GM23248 (cell line): Measurements from ENCODE around the gene C17orf100. TPM values are rescaled to one million over a fixed set of nuclear protein-coding genes. Genes with fewer than 3 reads are reported as not detected.
A peak's percentile ranks its signal among the peaks of the same experiment; 100 is the strongest.

Source experiments
- DNase-seq: peaks from one replicate; pipeline ENCODE4 v3.0.0-alpha.2; 2015
- H2AFZ ChIP-seq: fragments of 200-600 bp; sonication (generic); 2 replicates; pipeline ENCODE4 v1.6.1; 2016; ENCODE audit warnings: antibody characterized with exemption
- H3F3A ChIP-seq: fragments of 200-600 bp; sonication (generic); 2 replicates; pipeline ENCODE4 v1.6.1; 2016; ENCODE audit warnings: mild to moderate bottlenecking, antibody characterized with exemption, mixed run types; ENCODE audit not compliant: insufficient read depth
- H3K27ac ChIP-seq: fragments of 200-600 bp; sonication (generic); 2 replicates; pipeline ENCODE4 v1.5.1; 2016; ENCODE audit warnings: mild to moderate bottlenecking
- H3K27me3 ChIP-seq: fragments of 200-600 bp; sonication (generic); replicated peaks from 2 replicates; pipeline ENCODE4 v1.6.1; 2016; ENCODE audit warnings: mild to moderate bottlenecking; ENCODE audit not compliant: insufficient read depth
- H3K36me3 ChIP-seq: fragments of 200-600 bp; sonication (generic); 2 replicates; pipeline ENCODE4 v1.6.1; 2016; ENCODE audit warnings: low read depth, mild to moderate bottlenecking
- H3K4me1 ChIP-seq: fragments of 200-600 bp; sonication (generic); 2 replicates; pipeline ENCODE4 v1.6.1; 2016; ENCODE audit warnings: mild to moderate bottlenecking; ENCODE audit not compliant: insufficient read depth
- H3K4me2 ChIP-seq: fragments of 200-600 bp; sonication (generic); one replicate; pipeline ENCODE4 v1.6.1; 2016; ENCODE audit warnings: mild to moderate bottlenecking; ENCODE audit not compliant: unreplicated experiment
- H3K4me3 ChIP-seq: fragments of 200-600 bp; sonication (generic); 2 replicates; pipeline ENCODE4 v1.5.1; 2016; ENCODE audit warnings: mild to moderate bottlenecking
- H3K79me2 ChIP-seq: fragments of 200-600 bp; sonication (generic); 2 replicates; pipeline ENCODE4 v1.6.1; 2016; ENCODE audit warnings: mild to moderate bottlenecking; ENCODE audit not compliant: insufficient read depth
- H3K9ac ChIP-seq: fragments of 200-600 bp; sonication (generic); 2 replicates; pipeline ENCODE4 v1.6.1; 2016; ENCODE audit warnings: mild to moderate bottlenecking
- H3K9me2 ChIP-seq: fragments of 200-600 bp; sonication (generic); 2 replicates; pipeline ENCODE4 v1.6.1; 2016; ENCODE audit warnings: mixed run types, mild to moderate bottlenecking, moderate library complexity; ENCODE audit not compliant: insufficient read depth
- H3K9me3 ChIP-seq: fragments of 200-600 bp; sonication (generic); one replicate; pipeline ENCODE4 v1.6.1; 2017; ENCODE audit warnings: low read depth
- H4K20me1 ChIP-seq: fragments of 200-600 bp; sonication (generic); 2 replicates; pipeline ENCODE4 v1.6.0; 2016; ENCODE audit not compliant: insufficient read depth
- EZH2 ChIP-seq: fragments of 200-600 bp; sonication (generic); IDR thresholded peaks from 2 replicates; pipeline ENCODE4 v1.6.1; 2018; ENCODE audit warnings: antibody characterized with exemption, mild to moderate bottlenecking; ENCODE audit not compliant: insufficient read depth, poor library complexity, severe bottlenecking
- EZH2phosphoT487 ChIP-seq: fragments of 200-600 bp; sonication (generic); IDR thresholded peaks from 2 replicates; pipeline ENCODE4 v1.6.1; 2018; ENCODE audit warnings: antibody characterized with exemption, moderate library complexity, mild to moderate bottlenecking, low read depth; ENCODE audit not compliant: insufficient read depth
- WGBS, 2 experiments: methylation state at CpG; one replicate each; pipeline ENCODE4 v1.1.6; 2015 to 2017; ENCODE audit warnings: low lambda C conversion rate in 2 of 2, low coverage in 1 of 2; ENCODE audit errors: missing lambda C conversion rate in 2 of 2; 5-methylcytosine and 5-hydroxymethylcytosine counted together
- in situ Hi-C: fragments of 300-500 bp; cut with MboI; formaldehyde crosslinking; loops from 2 replicates; pipeline ENCODE4 v1.15.0; 2020
- polyA plus RNA-seq: library from polyadenylated mRNA; unstranded; fragments of >200 nt; fragmentation: Nextera tagmentation; extraction: Ambion mirVana; gene quantifications from 2 replicates; pipeline ENCODE4 v1.2.1, GENCODE V29; 2016
- total RNA-seq: library from RNA; depleted of rRNA; stranded (reverse); fragments of >200 nt; shearing (Covaris generic); gene quantifications from 2 replicates; pipeline ENCODE4 v1.2.3, GENCODE V29; 2014

C17orf100 gene
- total and polyA plus RNA-seq, 2 experiments from 2014 or later, result 0.86 to 5.2 TPM

- H3K27me3 ChIP-seq, result no peaks in the 10 kb centered on the region
- peaks cover 5% of the 10 kb centered on the region for H3F3A ChIP-seq
- no peak overlapping the region for H3K27ac ChIP-seq
- no peaks in the 10 kb centered on the region for H3K9me2 ChIP-seq
- DNase-seq, result no peak
- peaks cover 87% of the 10 kb centered on the region for H3K79me2 ChIP-seq
- no peak overlapping the region for H3K9ac ChIP-seq
- H4K20me1 ChIP-seq, result no peaks in the 10 kb centered on the region
- in situ Hi-C loops, result no loop called here
- H3K4me1 ChIP-seq, result peaks cover 3% of the 10 kb centered on the region
- 90 to 91% methylated on average over 16 to 17 of the region's 17 CpGs for WGBS, 2 experiments
- no peaks in the 10 kb centered on the region for H3K9me3 ChIP-seq
- TF ChIP-seq EZH2 (no peak), EZH2phosphoT487 (no peak)
- no peak overlapping the region for H3K4me2 ChIP-seq
- H2AFZ ChIP-seq, result no peak overlapping the region
- no peak overlapping the region for H3K4me3 ChIP-seq
- H3K36me3 ChIP-seq, result peaks cover 28% of the 10 kb centered on the region
These were observed 14.7 kb upstream of the C17orf100 start for GRCh38 chr17:6636616-6637457.

- Histone ChIP-seq H3K9ac (no peak overlapping the region), H3K27ac (no peak overlapping the region), H3K9me3 (no peaks in the 10 kb centered on the region), H4K20me1 (no peaks in the 10 kb centered on the region), H3K27me3 (no peaks in the 10 kb centered on the region), H3K79me2 (peaks cover 88% of the 10 kb centered on the region), H3K4me1 (peaks cover 9% of the 10 kb centered on the region), H3F3A (peaks cover 11% of the 10 kb centered on the region), H3K4me3 (no peak overlapping the region), H3K36me3 (peaks cover 25% of the 10 kb centered on the region), H2AFZ (no peak overlapping the region), H3K9me2 (no peaks in the 10 kb centered on the region), H3K4me2 (no peak overlapping the region)
- no peak for DNase-seq
- no peak for TF ChIP-seq EZH2
- TF ChIP-seq EZH2phosphoT487, result no peak
- in situ Hi-C loops, result no loop called here
- 84% methylated on average over 6 of the region's 6 CpGs for WGBS, 2 experiments
These were observed 14.1 kb upstream of the C17orf100 start for GRCh38 chr17:6637458-6637840.

GRCh38 chr17:6638046-6638908, 13.3 kb upstream of the C17orf100 start:
- Histone ChIP-seq H3K36me3 (peaks cover 22% of the 10 kb centered on the region), H3K9ac (peak overlapping the region; percentile 88; the same call in 1 of the 2 replicates), H4K20me1 (peaks cover 6% of the 10 kb centered on the region; the same call in 1 of the 2 replicates), H3K4me1 (peaks cover 17% of the 10 kb centered on the region), H3K79me2 (peaks cover 87% of the 10 kb centered on the region), H3K27me3 (no peaks in the 10 kb centered on the region), H3K9me3 (no peaks in the 10 kb centered on the region), H3K4me3 (peak overlapping the region; percentile 91; the same call in 1 of the 2 replicates), H2AFZ (no peak overlapping the region), H3K27ac (no peak overlapping the region), H3F3A (peaks cover 20% of the 10 kb centered on the region), H3K9me2 (no peaks in the 10 kb centered on the region), H3K4me2 (peak overlapping the region; percentile 89)
- no peak for DNase-seq
- WGBS, 2 experiments, result 75 to 76% methylated on average over 18 to 24 of the region's 24 CpGs
- in situ Hi-C loops, result no loop called here
- TF ChIP-seq EZH2phosphoT487, result no peak
- no peak for TF ChIP-seq EZH2

- Histone ChIP-seq H3K4me1 (peaks cover 25% of the 10 kb centered on the region), H3K4me2 (peak overlapping the region; percentile 89), H3K27me3 (no peaks in the 10 kb centered on the region), H3K9me2 (no peaks in the 10 kb centered on the region), H2AFZ (peak overlapping the region; percentile 89; the same call in 1 of the 2 replicates), H4K20me1 (peaks cover 10% of the 10 kb centered on the region; the same call in 1 of the 2 replicates), H3K79me2 (peaks cover 84% of the 10 kb centered on the region), H3K36me3 (peaks cover 16% of the 10 kb centered on the region), H3K27ac (no peak overlapping the region), H3K4me3 (peak overlapping the region; percentile 91), H3F3A (peaks cover 25% of the 10 kb centered on the region), H3K9ac (peak overlapping the region; percentile 88), H3K9me3 (no peaks in the 10 kb centered on the region)
- WGBS, 2 experiments, result 41 to 47% methylated on average over 13 to 15 of the region's 15 CpGs
- TF ChIP-seq EZH2phosphoT487 (no peak), EZH2 (no peak)
- in situ Hi-C loops, result no loop called here
- DNase-seq, result no peak
These were observed 12.5 kb upstream of the C17orf100 start for GRCh38 chr17:6639014-6639585.
